ENCODE data around the gene HOXD9. TPM values are rescaled to one million over a fixed set of nuclear protein-coding genes. Genes with fewer than 3 reads are reported as not detected.

Gene HOXD9
- polyA plus RNA-seq, 1 of the 3 experiments (the other 2 are of a cell fraction): 4.8 TPM

GRCh38 chr2:176097820-176098365 is 24.6 kb upstream of the HOXD9 start:
- H4K20me1 ChIP-seq (ENCODE audit: insufficient read depth): no peaks in the 10 kb centered on the region
- no peaks in the 10 kb centered on the region for H3K36me3 ChIP-seq (replicated peaks in 1 of 2; ENCODE audit: control insufficient read depth in 1 of 2, insufficient read depth in 2 of 2, low read length in 1 of 2)
- peak overlapping the region; percentile 48 to 59; a peak in 2 of 4 replicates for H3K4me3 ChIP-seq (ENCODE audit: low read depth in 2 of 2, low read length in 1 of 2)
- DNase-seq: no peak
- H2AFZ ChIP-seq (ENCODE audit: low read depth): peak overlapping the region; percentile 1; the same call in 1 of the 2 replicates
- H3K27ac ChIP-seq (ENCODE audit: low read depth in 2 of 2, low read length in 1 of 2): no peak overlapping the region
- H3K79me2 ChIP-seq (ENCODE audit: insufficient read depth): no peaks in the 10 kb centered on the region
- TF ChIP-seq MXI1 (IDR thresholded peaks at IDR 0.05; ENCODE audit: low read depth, low read length): no peak
- TF ChIP-seq SIN3A (IDR thresholded peaks at IDR 0.05; ENCODE audit: borderline replicate concordance, low read depth, low read length): no peak
- no peak for TF ChIP-seq NFIC (IDR thresholded peaks at IDR 0.05; ENCODE audit: borderline replicate concordance)
- TF ChIP-seq USF2 (IDR thresholded peaks at IDR 0.05; ENCODE audit: borderline replicate concordance, low read depth, low read length): no peak
- TF ChIP-seq USF1 (IDR thresholded peaks at IDR 0.05; ENCODE audit: borderline replicate concordance, low read depth): no peak
- no peak; the same call in 1 of the 2 replicates for TF ChIP-seq CTCF (IDR thresholded peaks at IDR 0.05)
- no peak for TF ChIP-seq TAF1 (IDR thresholded peaks at IDR 0.05; ENCODE audit: borderline replicate concordance, low read depth, low read length)
- TF ChIP-seq POLR2AphosphoS5 (IDR thresholded peaks at IDR 0.05; ENCODE audit: low read depth, low read length): no peak
- no peak for TF ChIP-seq RCOR1 (IDR thresholded peaks at IDR 0.05; ENCODE audit: low read length)
- TF ChIP-seq CHD2 (IDR thresholded peaks at IDR 0.05; ENCODE audit: low read length, partially characterized antibody): no peak
- no peak; the same call in 1 of the 2 replicates for TF ChIP-seq EZH2phosphoT487 (IDR thresholded peaks at IDR 0.05; ENCODE audit: borderline replicate concordance, low read depth)
- no peak for TF ChIP-seq MAX (IDR thresholded peaks at IDR 0.05; ENCODE audit: low read depth)
- no peaks in the 10 kb centered on the region for H3F3A ChIP-seq (replicated peaks; ENCODE audit: insufficient read depth)
- peak overlapping the region; percentile 81 for H3K4me2 ChIP-seq
- 2% methylated on average over 18 of the region's 18 CpGs for WGBS (ENCODE audit: low lambda C conversion rate)
- H3K9me2 ChIP-seq: no peaks in the 10 kb centered on the region
- H3K27me3 ChIP-seq (ENCODE audit: insufficient read depth): peaks cover 97% of the 10 kb centered on the region
- ChIA-PET CTCF (interaction anchor here (0.6 to 13.5 kb wide), 61 partner anchors 9 to 1469 kb away, joined by 3 to 264 read pairs (median 4); partner anchors contain the start of genes CHN1, EVX2, HOXD10 and HOXD11), POLR2A (no interaction called here)
- no peaks in the 10 kb centered on the region for H3K9me3 ChIP-seq
- peaks cover 0 to 25% of the 10 kb centered on the region in 2 experiments; a peak in 3 of 4 replicates for H3K4me1 ChIP-seq (ENCODE audit: control insufficient read depth in 1 of 2, insufficient read depth in 2 of 2, low read depth in 1 of 2, low read length in 1 of 2)
- no peak overlapping the region for H3K9ac ChIP-seq
